HT1080 (cell line): Measurements from ENCODE around the gene ANAPC1. TPM values are rescaled to one million over a fixed set of nuclear protein-coding genes. Genes with fewer than 3 reads are reported as not detected.
"Not testable (repeated sequence)": the region's sequence is repeated elsewhere in the genome, so short reads cannot be mapped to it uniquely, and the experiment has no call there.

Source experiments
- DNase-seq: peaks from one replicate; pipeline ENCODE4 v3.0.0-alpha.2; 2015; ENCODE audit warnings: low read depth
- total RNA-seq: library from RNA; depleted of rRNA; stranded (reverse); fragments of >200 nt; shearing (Covaris generic); gene quantifications from 2 replicates; pipeline ENCODE4 v1.2.3, GENCODE V29; 2014

Gene ANAPC1
- total RNA-seq, 1 experiment from 2014 or later, result 108 TPM

GRCh38 chr2:111812970-111813622 is 70.9 kb downstream of the ANAPC1 start:
- DNase-seq, result not testable (repeated sequence)

GRCh38 chr2:111790633-111791032 is 93.4 kb downstream of the ANAPC1 start:
- not testable (repeated sequence) for DNase-seq

DNA sequence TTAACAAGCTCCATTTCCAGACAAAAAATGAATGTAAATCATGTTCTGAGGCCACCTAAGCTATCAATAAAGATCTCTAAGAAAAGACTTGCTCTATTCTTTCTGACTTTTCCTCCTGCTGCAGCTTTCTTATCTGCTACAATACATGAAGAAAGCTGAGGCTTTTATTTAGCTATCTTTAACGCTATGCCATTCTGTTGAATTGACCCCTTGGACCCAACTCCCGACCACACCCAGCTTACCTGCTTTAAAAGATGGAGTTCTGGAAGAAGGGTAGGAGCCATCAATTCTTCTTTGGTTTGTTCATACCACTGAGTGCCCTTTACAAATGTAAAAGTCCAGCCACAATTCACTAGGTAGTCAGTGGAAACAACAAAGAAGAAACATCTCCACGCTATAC is 99.9 kb downstream of the ANAPC1 start:
- not testable (repeated sequence) for DNase-seq

DNA sequence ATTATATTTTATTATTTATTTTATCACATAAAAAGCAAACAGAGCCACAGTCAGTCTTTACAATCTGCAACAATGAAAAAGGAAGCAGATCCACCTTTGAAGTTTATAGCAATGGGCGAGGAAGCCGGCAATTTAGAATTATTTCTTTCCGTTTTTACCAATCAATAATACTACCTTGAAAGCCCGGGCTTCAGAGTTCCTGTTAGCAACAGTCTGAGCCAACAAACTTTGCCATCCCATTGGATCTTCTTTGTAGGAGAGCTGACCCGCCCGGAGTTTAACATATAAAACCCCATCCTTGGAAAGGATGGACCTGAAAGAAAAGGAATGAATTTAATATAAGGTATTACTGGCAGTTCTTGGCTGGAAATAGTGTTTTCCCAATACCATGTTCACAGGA is 101.8 kb downstream of the ANAPC1 start:
- DNase-seq, result not testable (repeated sequence)

DNA sequence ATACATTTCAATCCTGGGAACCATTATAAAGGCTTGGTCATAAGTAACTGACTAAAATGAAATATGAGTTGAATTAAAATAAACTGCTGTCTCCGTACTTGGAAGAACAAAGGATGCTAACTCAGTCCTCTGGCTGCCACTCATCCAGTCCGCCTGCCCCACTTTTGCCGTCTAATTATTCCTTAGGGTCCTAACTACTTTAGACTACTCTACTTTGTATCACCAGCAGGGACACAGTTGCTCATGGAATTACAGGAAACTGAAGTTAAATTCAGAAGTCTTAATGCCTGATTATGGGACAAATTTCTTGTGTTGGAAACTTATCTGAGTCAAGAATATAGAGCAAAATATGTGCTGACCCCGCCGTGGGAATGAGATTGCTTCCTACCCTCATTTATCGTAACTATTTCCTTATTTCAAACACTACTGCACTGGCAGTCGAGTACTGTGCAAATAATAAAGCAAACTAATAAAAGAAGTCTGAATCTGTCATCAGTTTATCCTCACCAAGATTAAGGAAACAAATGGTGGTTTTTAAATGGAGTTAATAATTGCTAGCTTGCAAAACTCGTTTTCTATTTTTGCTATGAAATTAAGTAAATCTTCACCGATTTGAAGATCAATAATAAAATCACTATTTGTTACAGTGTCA is 102.4 kb downstream of the ANAPC1 start:
- DNase-seq, result not testable (repeated sequence)

DNA sequence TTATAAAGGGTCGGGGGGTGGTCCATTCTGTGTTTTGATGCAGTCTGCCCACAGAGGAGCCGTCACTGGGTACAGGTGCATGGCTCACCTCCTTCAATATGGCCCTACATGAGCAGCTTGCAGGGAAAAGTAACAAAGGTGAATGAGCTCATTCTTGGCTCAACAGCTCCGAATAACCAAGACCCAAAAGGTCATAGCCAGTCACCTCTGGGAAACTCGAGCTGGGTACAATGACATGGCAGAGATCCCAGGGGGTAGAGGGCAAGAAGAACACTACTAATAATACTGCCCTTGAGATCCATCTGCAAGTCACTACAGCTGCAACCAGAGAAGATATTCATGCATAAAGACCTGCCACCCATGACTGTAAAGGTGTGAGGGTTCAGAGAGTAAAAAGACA is 106.8 kb downstream of the ANAPC1 start:
- not testable (repeated sequence) for DNase-seq

DNA sequence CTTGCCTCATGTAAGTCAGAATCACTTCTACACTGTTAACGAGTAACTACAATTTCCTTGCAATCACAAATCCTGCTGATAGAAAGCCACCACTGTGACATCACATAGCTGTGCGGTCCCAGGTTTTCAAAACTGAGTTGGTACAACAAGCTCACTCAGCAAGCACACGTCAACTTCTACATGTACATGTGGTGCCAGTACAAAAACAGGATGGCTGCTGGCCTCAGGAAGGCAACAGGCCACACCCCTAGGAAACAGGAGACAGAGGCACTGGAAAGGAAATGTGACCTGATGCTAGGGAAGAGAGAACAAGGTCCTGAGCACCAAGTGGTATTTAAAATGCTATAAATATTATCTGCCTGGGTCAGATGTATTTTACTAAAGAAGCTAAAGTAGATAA is 107.7 kb downstream of the ANAPC1 start:
- not testable (repeated sequence) for DNase-seq

DNA sequence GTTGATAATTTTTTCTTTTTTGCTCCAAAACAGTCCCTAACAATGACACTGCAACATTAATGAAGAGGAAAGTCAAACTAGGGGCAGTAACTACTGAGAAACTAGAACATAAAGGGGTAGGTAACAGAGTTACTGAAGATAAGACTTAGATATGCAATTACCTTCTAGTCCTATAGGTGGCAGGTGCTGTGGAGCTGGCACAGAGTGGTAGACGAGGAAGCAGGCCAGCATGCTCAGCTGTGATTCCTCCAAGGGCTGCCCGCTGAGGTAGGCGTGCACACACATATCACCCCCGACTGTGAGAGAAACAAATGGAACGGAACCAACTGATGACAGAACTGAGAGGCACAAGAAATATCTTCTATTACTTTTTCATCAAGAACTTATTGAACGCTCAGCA is 111.8 kb downstream of the ANAPC1 start:
- DNase-seq, result not testable (repeated sequence)

GRCh38 chr2:111770916-111771658 is 112.9 kb downstream of the ANAPC1 start:
- DNase-seq, result not testable (repeated sequence)

DNA sequence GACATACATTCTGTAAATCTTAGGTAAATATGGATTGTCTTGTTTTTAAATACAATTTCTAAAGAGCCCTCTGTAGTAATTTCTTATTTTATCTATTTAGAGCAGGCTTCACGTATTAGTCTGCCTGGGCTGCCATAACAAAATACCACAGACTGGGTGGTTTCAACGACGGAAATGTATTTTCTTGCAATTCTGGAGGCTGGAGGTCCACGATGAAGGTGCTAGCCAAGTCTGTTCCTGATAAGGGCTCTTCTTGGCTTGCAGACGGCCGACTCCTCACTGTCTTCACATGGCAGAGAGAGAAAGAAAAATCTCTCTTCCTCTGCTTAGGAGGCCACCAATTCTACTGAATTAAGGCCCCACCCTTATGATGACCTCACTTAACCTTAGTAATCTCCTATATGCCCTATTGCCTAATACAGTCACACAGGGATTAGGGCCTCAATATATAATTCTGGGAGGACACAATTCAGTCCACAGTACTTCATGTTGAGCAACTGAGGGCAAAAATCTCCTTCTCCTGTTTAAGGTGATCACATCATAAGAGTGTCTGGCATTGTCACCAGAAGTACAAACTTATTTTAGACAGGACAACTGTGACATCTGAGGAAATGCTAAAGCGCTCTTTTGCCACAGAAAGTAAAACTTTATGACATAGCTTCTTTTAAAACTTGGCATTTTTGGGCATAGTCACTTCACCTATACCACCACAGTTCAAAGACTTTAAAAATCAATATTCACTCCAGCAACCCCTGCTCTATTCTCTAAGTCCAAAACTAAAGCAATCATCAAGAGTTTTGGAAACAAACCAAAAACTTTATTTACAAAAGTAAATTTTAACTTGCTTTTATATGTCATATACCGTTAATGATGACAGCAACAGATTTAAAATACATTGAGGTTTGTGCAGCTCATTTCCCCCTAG is 115.5 kb downstream of the ANAPC1 start:
- not testable (repeated sequence) for DNase-seq

- DNase-seq, result not testable (repeated sequence)
These were observed 116.9 kb downstream of the ANAPC1 start for GRCh38 chr2:111767087-111767486.

- DNase-seq, result not testable (repeated sequence)
These were observed 117.7 kb downstream of the ANAPC1 start for GRCh38 chr2:111766295-111766694.

DNA sequence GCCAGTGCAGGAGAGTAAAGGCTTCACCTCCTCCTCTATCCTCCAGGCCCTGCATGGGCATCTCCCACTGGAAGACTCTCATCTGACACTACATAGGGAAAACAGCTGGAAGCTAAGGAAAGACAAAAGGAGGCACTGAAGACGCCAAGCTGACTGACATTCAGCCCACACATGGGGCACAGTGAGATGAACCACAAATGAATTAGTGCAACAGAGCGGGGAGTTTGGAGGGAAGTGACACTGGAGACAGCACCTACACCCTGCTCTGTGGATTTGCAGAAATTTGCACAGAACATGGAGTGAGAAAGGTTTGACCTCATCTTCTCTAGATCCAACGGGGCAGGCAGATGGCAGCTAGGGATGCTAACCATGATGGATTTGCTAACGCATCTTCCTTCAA is 119.8 kb downstream of the ANAPC1 start:
- not testable (repeated sequence) for DNase-seq

DNA sequence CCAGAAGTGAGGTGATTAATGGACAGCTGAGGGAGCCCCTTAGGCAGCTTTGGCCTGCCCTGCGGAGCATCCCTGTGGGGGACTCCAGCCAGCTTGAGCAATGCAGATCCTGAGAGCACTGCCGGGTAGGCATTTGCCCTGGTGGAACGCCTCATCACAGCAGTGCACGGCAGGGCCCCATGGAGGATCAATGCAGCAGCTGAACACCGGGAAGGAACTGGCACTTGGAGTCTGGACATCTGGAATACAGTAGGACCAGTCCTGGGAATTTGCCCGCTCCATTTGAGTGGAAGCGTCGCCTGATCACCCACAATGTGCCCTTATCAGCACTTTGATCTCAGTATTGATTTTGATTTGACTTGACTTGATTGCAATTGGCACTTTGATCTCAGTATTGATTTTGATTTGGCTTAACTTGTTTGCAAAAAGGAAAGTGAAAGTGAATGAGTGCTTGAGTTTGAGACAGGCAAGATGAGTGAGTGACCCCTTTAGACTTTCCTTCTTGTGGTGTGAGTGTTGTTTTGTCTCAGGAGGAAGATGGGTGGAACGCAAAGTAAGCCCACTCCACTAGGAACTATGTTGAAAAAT is 123.2 kb downstream of the ANAPC1 start:
- not testable (repeated sequence) for DNase-seq

DNA sequence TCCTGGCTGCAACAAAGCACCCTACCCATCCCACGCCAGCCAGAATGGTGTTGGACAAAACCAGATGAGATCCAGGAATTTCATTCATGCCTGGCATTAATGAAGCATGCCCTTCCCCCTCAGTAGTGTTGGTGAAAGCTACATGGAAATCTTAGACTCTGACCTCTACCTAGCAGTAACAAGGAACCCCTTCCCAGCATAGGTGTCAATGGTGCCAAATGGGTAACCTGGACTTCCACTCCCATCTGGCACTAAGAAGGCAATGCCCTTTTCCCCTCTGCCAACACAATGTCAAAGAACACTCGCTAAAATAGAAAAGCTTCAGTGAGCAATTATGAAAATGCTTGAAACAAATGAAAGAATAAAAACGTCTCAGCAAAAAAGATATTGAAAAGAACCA is 131.5 kb downstream of the ANAPC1 start:
- not testable (repeated sequence) for DNase-seq

DNA sequence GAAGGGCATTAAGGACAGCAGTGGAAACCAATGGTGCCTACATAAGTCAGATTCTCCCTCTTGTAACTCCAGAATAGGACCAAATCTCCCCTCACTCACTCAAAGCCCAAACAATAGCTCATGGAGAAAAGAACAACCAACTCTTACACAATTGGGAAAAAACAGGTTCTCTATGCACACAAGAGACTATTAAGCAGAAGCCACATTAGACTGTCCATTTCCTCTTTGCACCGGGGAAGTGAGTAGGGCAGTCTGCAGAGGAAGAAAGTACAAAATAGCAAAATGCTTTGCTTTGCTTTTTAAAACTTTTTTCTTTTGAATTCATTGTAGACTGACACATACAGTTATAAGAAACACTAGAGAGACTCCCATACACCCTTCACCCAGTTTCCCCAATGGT is 133.4 kb downstream of the ANAPC1 start:
- DNase-seq, result not testable (repeated sequence)

- DNase-seq, result not testable (repeated sequence)
These were observed 135.6 kb downstream of the ANAPC1 start for GRCh38 chr2:111748429-111748828.

DNA sequence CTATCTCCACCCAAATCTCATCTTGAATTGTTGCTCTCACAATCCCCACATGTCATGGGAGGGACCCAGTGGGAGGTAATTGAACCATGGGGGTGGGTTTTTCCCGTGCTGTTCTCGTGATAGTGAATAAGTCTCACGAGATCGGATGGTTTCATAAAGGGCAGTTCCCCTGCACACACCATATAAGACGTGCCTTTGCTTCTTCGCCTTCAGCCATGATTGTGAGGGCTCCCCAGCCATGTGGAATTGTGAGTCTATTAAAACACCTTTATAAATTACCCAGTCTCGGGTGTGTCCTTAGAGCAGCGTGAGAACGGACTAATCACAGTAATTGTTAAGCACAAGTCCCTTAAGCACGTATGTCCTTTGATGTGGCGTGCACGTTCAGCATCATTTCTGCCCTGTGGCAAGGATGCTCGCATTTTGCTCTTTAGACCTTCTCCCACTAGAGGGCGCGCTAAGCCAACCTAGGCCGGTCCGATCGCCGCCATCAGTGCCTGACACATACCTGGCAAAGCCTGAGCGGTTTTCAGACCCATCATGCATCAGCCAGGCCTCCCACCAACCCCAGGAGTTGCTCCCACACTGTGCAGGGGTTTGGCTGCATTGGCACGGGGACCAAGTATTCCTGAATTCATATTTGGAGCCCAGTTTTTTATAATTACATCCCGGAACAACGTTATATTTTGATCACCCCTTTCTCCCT is 136.4 kb downstream of the ANAPC1 start:
- not testable (repeated sequence) for DNase-seq

DNA sequence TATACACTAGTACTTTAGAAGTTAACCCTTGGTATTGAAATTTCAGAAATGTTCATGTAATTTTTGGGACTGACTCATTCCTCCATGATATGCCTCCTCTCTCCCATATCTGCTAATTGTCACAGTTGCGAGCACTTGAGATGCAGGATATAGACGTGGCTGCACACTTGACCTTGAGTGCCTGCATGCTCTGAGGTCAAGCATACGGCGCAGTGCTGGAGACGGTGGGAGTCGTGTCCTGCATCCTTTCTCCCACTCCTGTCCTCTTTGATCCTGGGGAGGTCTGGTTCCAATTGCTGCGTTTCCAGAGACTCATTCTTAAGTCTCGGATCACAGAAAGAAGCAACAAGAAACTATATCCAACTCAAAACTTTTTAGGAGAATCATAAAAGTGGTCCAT is 139.2 kb downstream of the ANAPC1 start:
- not testable (repeated sequence) for DNase-seq

- DNase-seq, result not testable (repeated sequence)
These were observed 142.5 kb downstream of the ANAPC1 start for GRCh38 chr2:111741517-111741916.
